RWPE1 (cell line): ENCODE measurements around the gene KXD1.

Experiments
- CTCF ChIA-PET: fragments of 350-600 bp; sonication (Branson Sonifier 250); formaldehyde crosslinking; extraction: SDS; loops from one replicate; lab custom pipeline; 2021; lab: Yijun Ruan, JAX
- POLR2A ChIA-PET: fragments of 400-600 bp; formaldehyde crosslinking; extraction: SDS; loops from one replicate; lab custom pipeline; 2020; ENCODE audit warnings: antibody characterized with exemption; ENCODE audit not compliant: low non-redundant PET; lab: Yijun Ruan, JAX
- DNase-seq: peaks from one replicate; pipeline ENCODE4 v3.0.0; 2012; ENCODE audit warnings: low spot score
- H3K27ac ChIP-seq: fragments of 450-650 bp; 2 replicates; pipeline ENCODE4 v1.5.1; 2017
- CTCF ChIP-seq: fragments of 450-650 bp; conservative IDR thresholded peaks from 2 replicates; pipeline ENCODE4 v1.5.1; 2017; ENCODE audit warnings: low read depth, mild to moderate bottlenecking

The KXD1 gene

GRCh38 chr19:18558202-18558555 lies 509 bp downstream of the KXD1 start:
- POLR2A ChIA-PET, result interaction anchor here (1.1 to 1.2 kb wide), 2 partner anchors 14 to 32 kb away, joined by 4 to 12 read pairs; partner anchors contain the start of gene UBA52
- CTCF ChIA-PET, result interaction anchor here (0.5 to 1.2 kb wide), 7 partner anchors 11 to 97 kb away, joined by 3 to 8 read pairs (median 3); no protein-coding TSS in a partner anchor
- no peak for DNase-seq
- peak overlapping the region; percentile 83 for H3K27ac ChIP-seq
- no peak for TF ChIP-seq CTCF

GRCh38 chr19:18558604-18559003 lies 934 bp downstream of the KXD1 start:
- peak overlapping the region; percentile 83 for H3K27ac ChIP-seq
- no peak for TF ChIP-seq CTCF
- no peak for DNase-seq
- CTCF ChIA-PET, result interaction anchor here (0.6 to 1.2 kb wide), 6 partner anchors 11 to 97 kb away, joined by 3 to 5 read pairs (median 3); no protein-coding TSS in a partner anchor
- POLR2A ChIA-PET, result interaction anchor here (1.1 to 1.2 kb wide), 2 partner anchors 13 to 33 kb away, joined by 4 to 12 read pairs; partner anchors contain the start of gene UBA52

- no peak for TF ChIP-seq CTCF
- no peak for DNase-seq
- ChIA-PET CTCF (no interaction called here), POLR2A (no interaction called here)
- peak overlapping the region; percentile 50 for H3K27ac ChIP-seq
These were observed 2.0 kb downstream of the KXD1 start for GRCh38 chr19:18559685-18560084.

GRCh38 chr19:18562086-18562485 lies 4.4 kb downstream of the KXD1 start:
- no peak for DNase-seq
- ChIA-PET CTCF (no interaction called here), POLR2A (no interaction called here)
- no peak for TF ChIP-seq CTCF
- H3K27ac ChIP-seq, result peak overlapping the region; percentile 50

- TF ChIP-seq CTCF, result no peak
These were observed 9.3 kb downstream of the KXD1 start for GRCh38 chr19:18566953-18567352.

GRCh38 chr19:18568367-18568766 lies 10.7 kb downstream of the KXD1 start:
- POLR2A ChIA-PET, result interaction anchor here (0.6 to 0.7 kb wide), 2 partner anchors 187 to 418 kb away, joined by 3 to 9 read pairs; no protein-coding TSS in a partner anchor
- no peak for DNase-seq

More at GRCh38 chr19:18566953-18567352, 9.3 kb downstream of the KXD1 start:
- POLR2A ChIA-PET, result no interaction called here
- CTCF ChIA-PET, result no interaction called here
- peak overlapping the region; percentile 19 for H3K27ac ChIP-seq
- DNase-seq, result no peak

More at GRCh38 chr19:18568367-18568766, 10.7 kb downstream of the KXD1 start:
- CTCF ChIA-PET, result interaction anchor here (0.6 kb wide), 1 partner anchor 296 kb away, joined by 4 read pairs; no protein-coding TSS in a partner anchor
- TF ChIP-seq CTCF, result no peak
- H3K27ac ChIP-seq, result peak overlapping the region; percentile 94
